Left kidney (tissue), 2 donors: ENCODE measurements around the gene SPRYD7. TPM values are rescaled to one million over a fixed set of nuclear protein-coding genes. Genes with fewer than 3 reads are reported as not detected.

Source experiments
- DNase-seq: peaks from one replicate; pipeline ENCODE4 v3.0.0-alpha.2; 2013
- polyA plus RNA-seq: library from polyadenylated mRNA; unstranded; fragments of 120-200 nt; gene quantifications from one replicate; pipeline ENCODE4 v1.2.1, GENCODE V29; 2013; ENCODE audit not compliant: insufficient read length

SPRYD7 gene
- polyA plus RNA-seq, 1 donor = 12.4 TPM

GRCh38 chr13:49864509-49864908 is 71.6 kb downstream of the SPRYD7 start:
- no peak for DNase-seq

Other genes with a start within 250 kb of the SPRYD7 start
- gene EBPL, start 244.9 kb downstream of the SPRYD7 start, polyA plus RNA-seq = 41.9 TPM
- gene KPNA3, start 143.7 kb downstream of the SPRYD7 start, polyA plus RNA-seq = 41.4 TPM
- 56.2 TPM for gene TRIM13, start 60.7 kb upstream of the SPRYD7 start, polyA plus RNA-seq
- gene KCNRG, start 79.1 kb upstream of the SPRYD7 start, polyA plus RNA-seq = 2.1 TPM